Psoas muscle (tissue), 8 donors: ENCODE results near the gene ERBB2. TPM values are rescaled to one million over a fixed set of nuclear protein-coding genes. Genes with fewer than 3 reads are reported as not detected.

Experiments used
- ATAC-seq, 4 donors: fragments of 200-7000 bp; cut with Tn5 transposase; one replicate each; pipeline ENCODE4 v1.9.1; 2020; ENCODE audit warnings: moderate library complexity in 3 of 4, mild to moderate bottlenecking in 2 of 4
- DNase-seq, 2 donors: peaks; one replicate each; pipeline ENCODE4 v3.0.0-alpha.2; 2020
- H3K27ac ChIP-seq: fragments of 200-600 bp; one replicate; pipeline ENCODE4 v1.8.0; 2022
- H3K27me3 ChIP-seq, 3 donors: fragments of 200-600 bp in 1 of 3; one replicate each; pipeline versions ENCODE4 v1.6.1 to v1.8.0; 2013 to 2022; ENCODE audit warnings: low read length in 2 of 3, mild to moderate bottlenecking in 2 of 3, moderate library complexity in 1 of 3; ENCODE audit not compliant: insufficient read depth in 3 of 3
- H3K36me3 ChIP-seq, 2 donors: fragments of 200-600 bp in 1 of 2; one replicate each; pipeline versions ENCODE4 v1.6.1 to v1.8.0; 2013 to 2022; ENCODE audit warnings: low read depth in 1 of 2, mild to moderate bottlenecking in 1 of 2, moderate library complexity in 1 of 2; ENCODE audit not compliant: insufficient read depth in 1 of 2
- H3K4me1 ChIP-seq: fragments of 200-600 bp; one replicate; pipeline ENCODE4 v1.8.0; 2022
- H3K4me3 ChIP-seq: fragments of 200-600 bp; one replicate; pipeline ENCODE4 v1.8.0; 2022; ENCODE audit warnings: mild to moderate bottlenecking
- H3K9me3 ChIP-seq: fragments of 200-600 bp; one replicate; pipeline ENCODE4 v1.8.0; 2022
- WGBS, 3 donors: extraction: QIAGEN DNeasy Blood & Tissue Kit; methylation state at CpG; one replicate each; pipeline versions ENCODE4 v1.1.6 to v1.1.7; 2013; 5-methylcytosine and 5-hydroxymethylcytosine counted together
- intact Hi-C, 2 donors: fragments of 100-400 bp; cut with DNase I; formaldehyde crosslinking; loops; one replicate each; pipeline versions ENCODE4 v1.11.0 to v1.14.2; 2022
- polyA plus RNA-seq, 3 donors: library from polyadenylated mRNA; stranded (reverse); fragments of 200-250 nt; gene quantifications; one replicate each; pipeline ENCODE4 v1.2.3, GENCODE V29; 2013
- total RNA-seq, 4 donors: library from RNA; stranded (reverse); fragmentation: NEBNext Ultra II Directional in 2 of 4; extraction: Animal tissue kit (Norgen Biotek cat#: 25700) in 2 of 4; gene quantifications; one replicate each; pipeline versions ENCODE4 v1.2.1 to v1.2.4, GENCODE V29; 2021 to 2023
- TF ChIP-seq, protein P1 (sequence below): fragments of 200-600 bp; IDR thresholded peaks from one replicate; pipeline ENCODE4 v1.8.0; 2022; ENCODE audit warnings: antibody characterized with exemption
- donor health status: healthy with polysubstance abuse.
- donor health status: DM: no; HTN: no; CAD: no; lungs with moderate emphysema.
- donor health status: Bipolar disorder and iron deficiency.
- donor health status: healthy.
- donor health status: DM: yes; HTN: yes; CAD: no.
- donor health status: DM: no; HTN: no; CAD: no.
- donor health status: DM: no; HTN: no; CAD: no.
- donor health status: DM: yes; HTN: yes; CAD: no.

The ERBB2 gene
- total and polyA plus RNA-seq, 7 donors: 4.0 to 24.9 (median 20.4) TPM

DNA sequence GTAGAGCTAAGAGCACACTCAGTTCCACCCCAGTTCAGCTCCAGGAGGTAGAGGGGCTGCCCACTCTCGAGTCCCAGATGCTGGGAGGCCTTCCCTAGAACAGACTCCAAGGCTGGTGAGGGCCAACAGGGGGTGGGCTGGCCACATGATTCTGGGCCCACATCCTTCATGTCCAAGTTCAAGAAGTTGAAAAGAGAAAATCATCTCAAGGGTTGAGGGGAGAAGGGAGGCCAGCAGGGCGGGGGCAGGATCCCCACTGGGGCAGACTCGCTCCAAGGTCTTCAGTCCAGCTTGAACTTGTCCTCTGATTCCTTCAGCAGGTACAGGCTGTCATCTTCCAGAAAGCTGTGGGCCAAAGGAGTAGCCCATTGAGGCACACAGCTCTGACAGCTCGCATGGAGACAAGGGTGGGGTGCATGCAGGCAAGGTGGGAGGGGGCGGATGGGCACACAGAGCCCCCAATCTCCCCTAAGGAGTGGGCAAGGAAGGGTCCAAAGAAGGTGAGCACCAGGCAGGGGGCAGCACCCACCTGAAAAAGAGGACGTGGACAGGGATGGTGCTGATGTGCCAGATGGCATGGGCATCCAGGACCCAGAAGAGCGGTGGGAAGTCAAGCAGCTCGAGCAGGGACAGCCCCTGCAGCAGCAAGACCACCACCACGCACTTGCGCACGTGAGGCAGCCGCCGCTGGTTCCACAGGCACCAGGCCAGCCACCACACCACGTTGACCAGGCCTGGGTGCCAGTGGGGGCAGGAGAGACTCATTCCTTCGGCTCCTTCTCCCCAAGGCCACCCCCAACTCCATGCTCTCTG, 27.1 kb upstream of the ERBB2 start:
- no peak for ATAC-seq
- no peaks in the 10 kb centered on the region for H3K27me3 ChIP-seq
- H3K4me3 ChIP-seq: no peak overlapping the region
- peaks cover 47% of the 10 kb centered on the region for H3K4me1 ChIP-seq
- 73 to 87% (median 73%) methylated on average over 15 of the region's 15 CpGs for WGBS, 3 donors
- H3K36me3 ChIP-seq: no peaks in the 10 kb centered on the region
- peak in 1 of 2 donors; percentile 45 for DNase-seq
- intact Hi-C loops: loop anchor here (5.0 kb wide), 3 partner anchors 35 to 60 kb away; partner anchors contain the start of genes MIEN1 (in 1 of the 2) and STARD3 (in 1 of the 2)
- no peaks in the 10 kb centered on the region for H3K9me3 ChIP-seq
- H3K27ac ChIP-seq: peak overlapping the region; percentile 96
- TF ChIP-seq, protein P1, sequence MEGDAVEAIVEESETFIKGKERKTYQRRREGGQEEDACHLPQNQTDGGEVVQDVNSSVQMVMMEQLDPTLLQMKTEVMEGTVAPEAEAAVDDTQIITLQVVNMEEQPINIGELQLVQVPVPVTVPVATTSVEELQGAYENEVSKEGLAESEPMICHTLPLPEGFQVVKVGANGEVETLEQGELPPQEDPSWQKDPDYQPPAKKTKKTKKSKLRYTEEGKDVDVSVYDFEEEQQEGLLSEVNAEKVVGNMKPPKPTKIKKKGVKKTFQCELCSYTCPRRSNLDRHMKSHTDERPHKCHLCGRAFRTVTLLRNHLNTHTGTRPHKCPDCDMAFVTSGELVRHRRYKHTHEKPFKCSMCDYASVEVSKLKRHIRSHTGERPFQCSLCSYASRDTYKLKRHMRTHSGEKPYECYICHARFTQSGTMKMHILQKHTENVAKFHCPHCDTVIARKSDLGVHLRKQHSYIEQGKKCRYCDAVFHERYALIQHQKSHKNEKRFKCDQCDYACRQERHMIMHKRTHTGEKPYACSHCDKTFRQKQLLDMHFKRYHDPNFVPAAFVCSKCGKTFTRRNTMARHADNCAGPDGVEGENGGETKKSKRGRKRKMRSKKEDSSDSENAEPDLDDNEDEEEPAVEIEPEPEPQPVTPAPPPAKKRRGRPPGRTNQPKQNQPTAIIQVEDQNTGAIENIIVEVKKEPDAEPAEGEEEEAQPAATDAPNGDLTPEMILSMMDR: no peak

DNA sequence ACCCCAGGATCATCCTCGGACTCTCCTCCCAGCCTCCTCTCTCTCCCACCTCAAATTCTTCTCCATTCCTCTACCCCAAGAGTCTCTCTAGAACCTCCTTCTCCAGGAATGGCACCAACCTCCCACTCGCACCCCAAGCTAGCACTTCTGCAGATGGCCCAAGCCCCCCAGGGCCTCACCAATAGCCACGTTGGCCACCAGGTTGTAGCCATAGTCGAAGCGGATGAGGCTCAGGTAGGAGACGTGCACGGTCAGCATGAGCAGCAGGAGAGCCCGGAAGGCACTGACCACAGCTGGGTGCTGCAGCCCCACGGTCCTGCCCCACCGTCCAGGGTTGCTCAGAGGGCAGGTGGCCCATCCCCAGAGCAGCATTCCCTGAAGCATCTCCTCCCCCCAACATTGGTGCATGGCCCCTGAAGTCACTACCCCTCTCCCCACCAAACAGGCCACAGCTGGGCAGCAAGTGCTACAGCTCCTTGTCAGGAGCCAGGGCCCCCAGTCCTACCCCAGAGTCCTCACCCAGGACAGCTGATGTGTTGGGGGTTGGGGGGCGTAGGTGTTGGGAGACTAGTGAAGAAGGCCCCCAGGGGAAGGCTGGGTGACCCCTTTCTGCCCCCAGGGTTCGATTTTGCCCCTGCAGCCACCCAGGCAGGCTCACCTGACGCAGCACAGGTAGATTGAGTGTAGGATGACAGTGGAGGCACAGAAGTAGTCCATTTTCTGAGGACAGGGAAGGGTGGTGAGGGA, 26.4 kb upstream of the ERBB2 start:
- Histone ChIP-seq H3K27ac (no peak overlapping the region), H3K27me3 (no peaks in the 10 kb centered on the region), H3K4me3 (no peak overlapping the region), H3K4me1 (peaks cover 55% of the 10 kb centered on the region), H3K36me3 (no peaks in the 10 kb centered on the region), H3K9me3 (no peaks in the 10 kb centered on the region)
- TF ChIP-seq, protein P1: no peak
- DNase-seq: peak in 1 of 2 donors; percentile 53
- no peak for ATAC-seq
- WGBS, 3 donors: 75 to 87% (median 79%) methylated on average over 13 of the region's 13 CpGs
- intact Hi-C loops: loop anchor here (5.0 kb wide), 3 partner anchors 36 to 59 kb away; partner anchors contain the start of genes MIEN1 (in 1 of the 2) and STARD3 (in 1 of the 2)

DNA sequence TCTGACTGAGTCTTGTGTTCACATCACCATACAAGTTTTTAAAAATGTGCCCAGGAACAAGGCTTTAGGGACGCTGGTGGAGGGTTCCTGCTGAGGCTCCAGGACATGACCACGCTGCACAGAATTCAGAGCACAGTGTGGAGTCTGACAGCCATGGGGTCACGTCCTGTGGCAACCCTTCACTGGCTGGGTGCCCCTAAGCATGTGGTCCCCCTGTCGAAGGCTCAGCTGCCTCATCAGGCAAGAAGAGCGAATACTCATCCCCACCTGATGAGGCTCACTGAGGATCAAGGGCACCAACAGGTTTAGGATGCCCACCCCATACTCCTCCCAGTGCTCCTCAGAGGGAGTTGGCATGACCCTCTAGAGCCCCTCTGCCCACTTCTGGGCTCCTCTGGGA, 25.7 kb upstream of the ERBB2 start:
- DNase-seq: peak in 1 of 2 donors; percentile 31
- H3K27ac ChIP-seq: peak overlapping the region; percentile 89
- TF ChIP-seq, protein P1: no peak
- H3K9me3 ChIP-seq: no peaks in the 10 kb centered on the region
- no peaks in the 10 kb centered on the region for H3K27me3 ChIP-seq
- H3K36me3 ChIP-seq: no peaks in the 10 kb centered on the region
- peaks cover 62% of the 10 kb centered on the region for H3K4me1 ChIP-seq
- WGBS, 3 donors: 66 to 80% (median 75%) methylated on average over 5 of the region's 5 CpGs
- H3K4me3 ChIP-seq: no peak overlapping the region
- intact Hi-C loops: loop anchor here (5.0 kb wide), 3 partner anchors 37 to 58 kb away; partner anchors contain the start of genes MIEN1 (in 1 of the 2) and STARD3 (in 1 of the 2)
- no peak for ATAC-seq

DNA sequence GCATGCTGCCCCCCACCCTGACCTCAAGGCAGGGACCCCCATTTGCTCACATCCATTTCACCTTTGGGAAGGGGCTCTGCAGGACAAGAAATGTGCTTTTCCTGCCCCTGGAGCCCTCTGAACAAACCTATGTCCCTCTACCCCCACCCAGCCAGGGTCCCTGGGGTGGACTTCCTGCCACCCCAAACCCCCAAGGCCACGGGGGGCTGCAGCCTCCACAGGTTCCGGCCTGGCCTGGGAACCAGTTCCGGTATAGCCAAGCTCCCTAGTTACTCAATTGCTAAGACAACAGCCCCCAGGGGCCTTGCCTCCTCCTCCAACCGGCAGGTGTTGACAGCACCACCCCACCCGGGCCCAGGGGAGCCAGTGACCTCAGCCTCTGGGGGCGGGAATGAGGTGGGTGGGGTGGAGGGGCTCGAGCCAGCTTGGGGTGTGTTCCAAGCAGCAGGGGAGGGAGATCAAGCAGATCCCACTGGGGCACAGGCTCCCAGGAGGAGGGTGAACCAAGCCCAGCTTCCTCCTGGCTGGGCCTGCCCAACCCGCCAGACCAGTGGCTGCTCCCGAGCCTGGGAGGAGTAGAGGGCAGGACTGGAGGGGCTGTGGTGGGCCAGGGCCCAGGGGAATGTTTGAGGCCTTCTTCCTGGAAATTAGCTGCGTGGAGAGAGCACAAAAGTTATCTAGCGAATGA, 25.0 kb upstream of the ERBB2 start:
- H3K27me3 ChIP-seq: no peaks in the 10 kb centered on the region
- intact Hi-C loops: loop anchor here (5.0 kb wide), 3 partner anchors 38 to 57 kb away; partner anchors contain the start of genes MIEN1 (in 2 of the 2) and STARD3 (in 1 of the 2)
- TF ChIP-seq, protein P1: no peak
- no peaks in the 10 kb centered on the region for H3K9me3 ChIP-seq
- H3K27ac ChIP-seq: peak overlapping the region; percentile 89
- peaks cover 68% of the 10 kb centered on the region for H3K4me1 ChIP-seq
- DNase-seq (peak in 1 of 2 donors; percentile 63), ATAC-seq (no peak)
- WGBS, 3 donors: 28 to 38% (median 32%) methylated on average over 11 of the region's 11 CpGs
- no peak overlapping the region for H3K4me3 ChIP-seq
- no peaks in the 10 kb centered on the region for H3K36me3 ChIP-seq
